Measurements from ENCODE around the gene RFX4. TPM values are rescaled to one million over a fixed set of nuclear protein-coding genes. Genes with fewer than 3 reads are reported as not detected.
A peak's percentile ranks its signal among the peaks of the same experiment; 100 is the strongest.

The RFX4 gene
- total and polyA plus RNA-seq, 2 donors (not counting 1 experiment from before 2014, with no cell fraction given), result not detected

GRCh38 chr12:106780010-106780631 lies 197.3 kb downstream of the RFX4 start:
- DNase-seq (ENCODE audit: low read depth in 2 of 2), result peak in 1 of 2 donors; percentile 34
- no peak for TF ChIP-seq EZH2 (IDR thresholded peaks at IDR 0.05; ENCODE audit: low read length, missing control alignments)
- no peak for TF ChIP-seq CTCF (conservative IDR thresholded peaks at IDR 0.05 in 1 of 2, IDR thresholded peaks at IDR 0.05 in 1 of 2; ENCODE audit: low read depth in 1 of 2, low read length in 2 of 2)
- no peaks in the 10 kb centered on the region for H3K4me1 ChIP-seq (ENCODE audit: control insufficient read depth, extremely low read depth, insufficient read depth, low read length)
- H3K9me3 ChIP-seq (ENCODE audit: control insufficient read depth, insufficient read depth, low read depth, low read length), result no peaks in the 10 kb centered on the region
- H3K27me3 ChIP-seq (ENCODE audit: control insufficient read depth, insufficient read depth, low read length), result no peaks in the 10 kb centered on the region
- H3K36me3 ChIP-seq (ENCODE audit: control insufficient read depth, insufficient read depth, low read length), result no peaks in the 10 kb centered on the region
- no peak overlapping the region for H3K4me3 ChIP-seq (replicated peaks in 1 of 4; ENCODE audit: control extremely low read depth in 1 of 4, insufficient read depth in 1 of 4, low read depth in 3 of 4, low read length in 4 of 4)
- H3K27ac ChIP-seq (ENCODE audit: insufficient read depth, low read length), result no peak overlapping the region
- no peaks in the 10 kb centered on the region for H4K20me1 ChIP-seq (ENCODE audit: control insufficient read depth, extremely low read depth, insufficient read depth, low read length)
- no peak overlapping the region for H3K9ac ChIP-seq (ENCODE audit: insufficient read depth, low read length)
- no peak overlapping the region for H3K4me2 ChIP-seq (ENCODE audit: extremely low read depth, insufficient read depth, low read length)
- H3K79me2 ChIP-seq (ENCODE audit: control insufficient read depth, insufficient read depth, low read length), result peaks cover 43% of the 10 kb centered on the region
- H2AFZ ChIP-seq (ENCODE audit: low read length), result no peak overlapping the region

GRCh38 chr12:106782619-106783018 lies 199.8 kb downstream of the RFX4 start:
- no peak overlapping the region for H3K4me3 ChIP-seq (replicated peaks in 1 of 4; ENCODE audit: control extremely low read depth in 1 of 4, insufficient read depth in 1 of 4, low read depth in 3 of 4, low read length in 4 of 4)
- no peaks in the 10 kb centered on the region for H4K20me1 ChIP-seq (ENCODE audit: control insufficient read depth, extremely low read depth, insufficient read depth, low read length)
- no peaks in the 10 kb centered on the region for H3K4me1 ChIP-seq (ENCODE audit: control insufficient read depth, extremely low read depth, insufficient read depth, low read length)
- no peaks in the 10 kb centered on the region for H3K36me3 ChIP-seq (ENCODE audit: control insufficient read depth, insufficient read depth, low read length)
- TF ChIP-seq CTCF (conservative IDR thresholded peaks at IDR 0.05 in 1 of 2, IDR thresholded peaks at IDR 0.05 in 1 of 2; ENCODE audit: low read depth in 1 of 2, low read length in 2 of 2) (no peak), EZH2 (IDR thresholded peaks at IDR 0.05; ENCODE audit: low read length, missing control alignments) (no peak)
- H3K9me3 ChIP-seq (ENCODE audit: control insufficient read depth, insufficient read depth, low read depth, low read length), result no peaks in the 10 kb centered on the region
- H3K79me2 ChIP-seq (ENCODE audit: control insufficient read depth, insufficient read depth, low read length), result peaks cover 18% of the 10 kb centered on the region
- no peak overlapping the region for H2AFZ ChIP-seq (ENCODE audit: low read length)
- no peak for DNase-seq (ENCODE audit: low read depth in 2 of 2)
- H3K27ac ChIP-seq (ENCODE audit: insufficient read depth, low read length), result no peak overlapping the region
- no peak overlapping the region for H3K9ac ChIP-seq (ENCODE audit: insufficient read depth, low read length)
- H3K27me3 ChIP-seq (ENCODE audit: control insufficient read depth, insufficient read depth, low read length), result no peaks in the 10 kb centered on the region
- H3K4me2 ChIP-seq (ENCODE audit: extremely low read depth, insufficient read depth, low read length), result no peak overlapping the region

GRCh38 chr12:106783515-106783914 lies 200.7 kb downstream of the RFX4 start:
- Histone ChIP-seq H3K9ac (ENCODE audit: insufficient read depth, low read length) (no peak overlapping the region), H3K36me3 (ENCODE audit: control insufficient read depth, insufficient read depth, low read length) (no peaks in the 10 kb centered on the region), H3K27me3 (ENCODE audit: control insufficient read depth, insufficient read depth, low read length) (no peaks in the 10 kb centered on the region), H3K79me2 (ENCODE audit: control insufficient read depth, insufficient read depth, low read length) (peaks cover 10% of the 10 kb centered on the region), H4K20me1 (ENCODE audit: control insufficient read depth, extremely low read depth, insufficient read depth, low read length) (no peaks in the 10 kb centered on the region), H3K27ac (ENCODE audit: insufficient read depth, low read length) (no peak overlapping the region), H2AFZ (ENCODE audit: low read length) (no peak overlapping the region), H3K4me1 (ENCODE audit: control insufficient read depth, extremely low read depth, insufficient read depth, low read length) (no peaks in the 10 kb centered on the region), H3K4me3 (replicated peaks in 1 of 4; ENCODE audit: control extremely low read depth in 1 of 4, insufficient read depth in 1 of 4, low read depth in 3 of 4, low read length in 4 of 4) (peak overlapping the region in 1 of 4 experiments; percentile 36), H3K4me2 (ENCODE audit: extremely low read depth, insufficient read depth, low read length) (peak overlapping the region; percentile 44), H3K9me3 (ENCODE audit: control insufficient read depth, insufficient read depth, low read depth, low read length) (no peaks in the 10 kb centered on the region)
- DNase-seq (ENCODE audit: low read depth in 2 of 2), result no peak
- TF ChIP-seq CTCF (conservative IDR thresholded peaks at IDR 0.05 in 1 of 2, IDR thresholded peaks at IDR 0.05 in 1 of 2; ENCODE audit: low read depth in 1 of 2, low read length in 2 of 2) (no peak), EZH2 (IDR thresholded peaks at IDR 0.05; ENCODE audit: low read length, missing control alignments) (no peak)
